NCI-H2227 (cell line): Measurements from ENCODE around the gene ZBED5.
"Not testable (repeated sequence)": the region's sequence is repeated elsewhere in the genome, so short reads cannot be mapped to it uniquely, and the experiment has no call there.

ENCODE experiments used
- DNase-seq: peaks from one replicate; lab custom pipeline; 2025; ENCODE audit not compliant: unreplicated experiment; lab: John Stamatoyannopoulos, UW

The ZBED5 gene

GRCh38 chr11:10844356-10844755, 13.5 kb downstream of the ZBED5 start:
- DNase-seq, result no peak

- DNase-seq, result no peak
Observed at GRCh38 chr11:10838881-10839280, 19.0 kb downstream of the ZBED5 start.

- DNase-seq, result no peak
Observed at GRCh38 chr11:10838083-10838482, 19.8 kb downstream of the ZBED5 start.

- DNase-seq, result not testable (repeated sequence)
Observed at GRCh38 chr11:10836884-10837283, 21.0 kb downstream of the ZBED5 start.

- DNase-seq, result no peak
Observed at GRCh38 chr11:10829139-10829538, 28.7 kb downstream of the ZBED5 start.

GRCh38 chr11:10828402-10828801, 29.5 kb downstream of the ZBED5 start:
- no peak for DNase-seq

GRCh38 chr11:10824888-10825287, 33.0 kb downstream of the ZBED5 start:
- no peak for DNase-seq

GRCh38 chr11:10823152-10823579, 34.7 kb downstream of the ZBED5 start:
- no peak for DNase-seq

GRCh38 chr11:10822491-10822890, 35.4 kb downstream of the ZBED5 start:
- DNase-seq, result not testable (repeated sequence)

- no peak for DNase-seq
Observed at GRCh38 chr11:10818594-10818993, 39.3 kb downstream of the ZBED5 start.

- no peak for DNase-seq
Observed at GRCh38 chr11:10813945-10814344, 43.9 kb downstream of the ZBED5 start.

GRCh38 chr11:10809373-10810160, 48.3 kb downstream of the ZBED5 start:
- DNase-seq, result peak; percentile 82

GRCh38 chr11:10808553-10809372, 49.1 kb downstream of the ZBED5 start, which contains the start of gene EIF4G2:
EIF4G2 (minus strand) TSS chr11:10808926.
- DNase-seq, result peak; percentile 99

- no peak for DNase-seq
Observed at GRCh38 chr11:10808235-10808552, 49.7 kb downstream of the ZBED5 start.

- peak; percentile 80 for DNase-seq
Observed at GRCh38 chr11:10807493-10808234, 50.2 kb downstream of the ZBED5 start.

GRCh38 chr11:10806206-10806605, 51.6 kb downstream of the ZBED5 start:
- no peak for DNase-seq

GRCh38 chr11:10805741-10806140, 52.1 kb downstream of the ZBED5 start:
- DNase-seq, result no peak

- no peak for DNase-seq
Observed at GRCh38 chr11:10803676-10804075, 54.2 kb downstream of the ZBED5 start.
